Measurements from ENCODE around the gene MAU2. TPM values are rescaled to one million over a fixed set of nuclear protein-coding genes. Genes with fewer than 3 reads are reported as not detected.

Gene MAU2
- total RNA-seq, 2 experiments from 2014 or later, result 67.0 to 67.4 TPM

GRCh38 chr19:19406878-19407632 lies 86.4 kb downstream of the MAU2 start:
- Mint-ChIP-seq H3K27ac (peak overlapping the region; percentile 93), H3K36me3 (ENCODE audit: low read depth) (peaks cover 28% of the 10 kb centered on the region), H3K4me3 (peak overlapping the region; percentile 98), H3K27me3 (ENCODE audit: low read depth) (no peaks in the 10 kb centered on the region), H3K9me3 (ENCODE audit: insufficient read depth) (no peaks in the 10 kb centered on the region), H3K4me1 (ENCODE audit: low read depth) (peaks cover 73% of the 10 kb centered on the region)
- DNase-seq (peak; percentile 71), ATAC-seq (peak; percentile 56)
- ChIA-PET CTCF (interaction anchor here (0.6 to 4.0 kb wide), 11 partner anchors 10 to 83 kb away, joined by 3 to 40 read pairs (median 4); no protein-coding TSS in a partner anchor), POLR2A (interaction anchor here (1.0 to 2.7 kb wide), 3 partner anchors 42 to 84 kb away, joined by 3 to 19 read pairs (median 5); no protein-coding TSS in a partner anchor)

- Mint-ChIP-seq H3K36me3 (ENCODE audit: low read depth) (peaks cover 31% of the 10 kb centered on the region), H3K27ac (peak overlapping the region; percentile 15), H3K4me3 (peak overlapping the region; percentile 98), H3K4me1 (ENCODE audit: low read depth) (peaks cover 74% of the 10 kb centered on the region), H3K9me3 (ENCODE audit: insufficient read depth) (no peaks in the 10 kb centered on the region), H3K27me3 (ENCODE audit: low read depth) (no peaks in the 10 kb centered on the region)
- ATAC-seq (no peak), DNase-seq (no peak)
- ChIA-PET POLR2A (interaction anchor here (2.7 kb wide), 1 partner anchor 43 kb away, joined by 19 read pairs; no protein-coding TSS in a partner anchor), CTCF (interaction anchor here (0.6 to 4.0 kb wide), 11 partner anchors 10 to 82 kb away, joined by 3 to 40 read pairs (median 4); no protein-coding TSS in a partner anchor)
Observed at GRCh38 chr19:19407633-19407930, 87.0 kb downstream of the MAU2 start.

Other genes starting within 250 kb of the MAU2 start
- gene TMEM161A, start 182.4 kb upstream of the MAU2 start, total RNA-seq, result 10 to 100 TPM; 20.3 to 22.8 TPM
- gene MEF2B, start 150.6 kb upstream of the MAU2 start, total RNA-seq, result 1 to 10 TPM; 2.2 to 3.6 TPM
- 10 to 100 TPM; 22.1 to 25.4 TPM for gene BORCS8, start 128.7 kb upstream of the MAU2 start, total RNA-seq
- 10 to 100 TPM; 97.9 to 98.7 TPM for gene RFXANK, start 128.6 kb upstream of the MAU2 start, total RNA-seq
- 10 to 100 TPM; 35.6 TPM for gene NR2C2AP, start 117.4 kb upstream of the MAU2 start, total RNA-seq
- not detected for gene NCAN, start 108.9 kb upstream of the MAU2 start, total RNA-seq
- gene TM6SF2, start 47.5 kb upstream of the MAU2 start, total RNA-seq, result not detected
- 10 to 100 TPM; 58.9 to 60.9 TPM for gene SUGP1, start 320 bp upstream of the MAU2 start, total RNA-seq
- gene GATAD2A, start 84.8 kb downstream of the MAU2 start, total RNA-seq, result 100 to 1,000 TPM; 180 TPM
- gene TSSK6, start 194.7 kb downstream of the MAU2 start, total RNA-seq, result 1 to 10 TPM; 3.4 to 3.9 TPM
- gene NDUFA13, start 195.4 kb downstream of the MAU2 start, total RNA-seq, result 100 to 1,000 TPM; 388 to 413 TPM
- 10 to 100 TPM; 10.0 to 10.6 TPM for gene YJEFN3, start 208.1 kb downstream of the MAU2 start, total RNA-seq
- under 1 TPM; 0.16 to 0.24 TPM for gene CILP2, start 217.4 kb downstream of the MAU2 start, total RNA-seq